ENCODE results near the gene MYO15B.

- TF ChIP-seq CTCF (IDR thresholded peaks at IDR 0.05 in 4 of 5, conservative IDR thresholded peaks at IDR 0.05 in 1 of 5): no peak
- TF ChIP-seq POLR2A (IDR thresholded peaks at IDR 0.05): no peak
Observed at GRCh38 chr17:75546181-75546580, 41.4 kb upstream of the MYO15B start.
